G401.6 (cell line): ENCODE results near the gene PGAM5.

Experiments used
- FAIRE-seq: peaks from 2 replicates; lab custom pipeline; 2012; peaks lifted over from hg19 to GRCh38; lab: Jason Lieb, UNC

Gene PGAM5

DNA sequence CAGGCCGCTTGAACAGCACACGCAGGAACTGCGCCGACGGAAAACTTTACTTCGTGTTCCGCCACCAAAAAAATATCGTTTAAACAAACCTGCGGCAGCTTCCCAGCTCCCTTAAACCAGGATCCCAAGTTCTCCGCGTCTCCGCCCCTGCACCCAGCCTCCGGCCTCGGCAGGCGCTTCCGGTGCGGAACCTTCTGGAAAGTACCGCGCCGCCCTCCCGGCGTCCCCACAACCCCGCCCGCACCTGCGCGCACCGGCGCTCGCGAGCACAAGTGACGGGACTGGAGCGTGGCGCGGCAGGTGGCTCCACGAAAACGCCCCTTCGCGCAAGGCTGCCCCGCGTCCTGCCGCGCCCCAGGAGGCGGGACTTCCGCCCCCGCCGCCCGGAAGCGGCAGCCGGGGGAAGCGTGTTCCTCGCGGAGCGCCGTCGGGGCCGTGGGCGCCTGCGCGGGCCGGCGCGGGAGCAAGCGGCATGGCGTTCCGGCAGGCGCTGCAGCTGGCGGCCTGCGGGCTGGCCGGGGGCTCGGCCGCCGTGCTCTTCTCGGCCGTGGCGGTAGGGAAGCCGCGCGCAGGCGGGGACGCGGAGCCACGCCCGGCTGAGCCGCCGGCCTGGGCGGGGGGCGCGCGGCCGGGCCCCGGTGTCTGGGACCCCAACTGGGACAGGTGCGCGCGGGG, at the start of gene PGAM5:
Gene PGAM5, plus strand, starts transcription at position 438 of the 675 bp plus-strand sequence. Its CDS starts 35 bp downstream, at position 473.
- no peak for FAIRE-seq

DNA sequence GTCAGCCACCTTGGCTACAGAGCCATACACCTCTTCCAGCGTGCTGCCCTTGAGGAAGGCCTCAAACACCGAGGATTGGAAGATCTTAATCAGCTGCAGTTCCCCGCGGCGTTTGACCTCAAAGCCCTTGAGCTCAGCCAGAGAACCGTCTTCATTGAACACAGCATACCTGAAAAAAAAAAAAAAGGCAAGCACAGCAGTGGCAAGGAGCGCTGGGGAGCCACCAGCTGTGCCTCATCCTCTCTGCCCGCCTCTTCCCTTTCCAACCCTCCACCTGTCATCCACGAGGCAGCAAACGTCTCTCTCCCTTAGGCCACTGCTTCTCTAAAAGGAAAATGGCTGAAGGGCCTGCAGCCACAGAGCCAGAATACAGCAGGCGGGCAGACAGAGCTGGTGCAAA, 49.6 kb upstream of the PGAM5 start:
- no peak for FAIRE-seq

DNA sequence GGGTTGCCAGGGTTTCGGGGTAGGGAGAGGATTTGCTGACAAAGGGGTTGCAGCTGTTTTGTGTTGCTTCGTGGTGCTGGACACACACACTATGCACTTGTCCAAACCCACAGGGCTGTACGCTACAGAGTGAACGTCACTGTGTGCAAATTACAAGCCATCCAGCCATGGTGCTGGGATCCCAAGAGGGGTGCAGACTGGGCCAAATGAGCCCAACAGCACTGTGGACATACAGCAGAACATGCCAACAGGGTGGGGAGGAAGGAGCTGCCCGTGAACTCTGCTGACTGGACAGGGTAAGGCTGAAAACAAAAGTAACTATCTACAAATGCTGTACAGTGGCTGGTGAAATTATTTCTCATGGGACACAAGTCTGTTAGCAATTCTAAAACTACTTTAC, 48.7 kb upstream of the PGAM5 start:
- no peak for FAIRE-seq

DNA sequence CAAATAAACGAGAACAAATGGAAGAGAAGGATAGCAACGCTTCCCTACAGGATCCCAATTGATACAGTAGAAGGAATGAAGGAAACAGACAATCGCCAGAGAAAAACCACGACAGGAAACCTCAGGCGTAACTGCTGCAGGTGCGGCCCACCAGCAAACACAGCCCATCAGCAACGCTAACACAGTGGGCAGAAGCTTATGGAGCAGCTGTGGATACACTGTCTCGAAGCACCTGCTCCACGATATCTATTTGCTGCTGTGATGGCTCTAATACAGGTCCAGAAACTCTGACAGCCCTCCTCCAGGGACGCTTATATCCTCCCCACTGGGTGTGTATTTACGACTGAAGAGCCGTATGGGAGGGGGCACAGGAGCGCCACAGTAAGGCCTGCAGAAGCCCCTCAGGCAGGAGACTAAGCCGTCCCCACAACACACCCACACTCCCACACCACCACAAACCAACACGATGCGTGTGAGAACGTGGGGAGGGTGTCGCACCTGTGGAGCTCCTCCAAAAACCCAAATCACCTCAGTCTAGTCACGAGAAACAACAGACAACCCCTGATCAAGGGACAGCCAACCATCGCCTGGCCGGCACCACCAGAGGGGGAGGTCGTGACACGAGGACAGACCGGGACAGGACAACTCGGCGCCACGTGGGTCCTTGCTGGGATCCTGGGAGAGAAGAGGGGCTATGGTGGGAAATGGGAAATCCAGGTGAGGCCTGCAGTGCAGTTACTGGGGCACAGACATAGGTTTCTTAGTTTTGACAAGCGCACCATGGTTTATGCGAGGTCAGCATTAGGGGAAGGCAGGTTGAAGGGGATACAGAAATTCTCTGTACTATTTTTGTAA, 47.5 kb upstream of the PGAM5 start:
- no peak for FAIRE-seq

DNA sequence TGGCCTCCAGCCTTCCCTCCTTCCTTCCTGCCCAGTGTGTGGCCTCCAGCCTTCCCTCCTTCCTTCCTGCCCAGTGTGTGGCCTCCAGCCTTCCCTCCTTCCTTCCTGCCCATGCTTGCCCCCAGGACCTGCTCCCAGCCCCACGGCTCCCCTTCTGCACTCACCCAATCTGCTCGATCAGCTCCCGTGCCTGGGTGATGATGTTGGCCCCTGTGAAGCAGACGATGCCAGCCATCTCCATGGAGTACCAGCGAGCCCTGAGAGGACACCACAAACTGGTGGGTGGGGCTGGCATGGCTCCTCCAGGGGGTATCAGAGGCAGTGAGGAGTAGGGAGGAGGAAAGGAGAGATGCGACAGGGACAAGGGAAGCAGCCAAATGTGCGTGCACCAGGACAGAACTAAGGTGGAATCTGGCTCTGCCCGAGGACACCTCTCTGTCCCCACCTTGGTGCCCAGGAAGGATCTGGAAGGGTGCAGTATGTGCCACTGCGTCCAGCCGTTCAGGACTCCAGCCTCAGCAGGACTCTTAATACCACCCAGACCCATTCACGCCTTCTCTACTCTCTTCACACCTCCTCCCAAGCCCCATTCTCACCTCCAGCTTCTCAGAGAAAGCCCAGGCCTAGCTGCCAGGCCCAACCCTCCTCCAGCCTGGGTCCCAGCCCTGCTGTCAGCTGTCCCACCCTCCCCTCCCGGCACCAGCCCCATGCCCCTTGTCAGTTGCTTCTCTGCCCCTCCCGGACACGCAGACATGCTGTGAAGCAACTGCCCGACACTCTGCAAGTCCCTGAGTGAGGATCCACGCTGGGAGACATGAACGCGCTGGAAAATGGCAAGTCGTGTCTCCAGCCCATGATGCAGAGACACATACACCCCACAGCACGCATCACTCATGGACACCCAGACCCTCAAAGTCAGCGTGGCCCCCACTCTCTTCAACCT, 46.2 kb upstream of the PGAM5 start:
- no peak for FAIRE-seq

DNA sequence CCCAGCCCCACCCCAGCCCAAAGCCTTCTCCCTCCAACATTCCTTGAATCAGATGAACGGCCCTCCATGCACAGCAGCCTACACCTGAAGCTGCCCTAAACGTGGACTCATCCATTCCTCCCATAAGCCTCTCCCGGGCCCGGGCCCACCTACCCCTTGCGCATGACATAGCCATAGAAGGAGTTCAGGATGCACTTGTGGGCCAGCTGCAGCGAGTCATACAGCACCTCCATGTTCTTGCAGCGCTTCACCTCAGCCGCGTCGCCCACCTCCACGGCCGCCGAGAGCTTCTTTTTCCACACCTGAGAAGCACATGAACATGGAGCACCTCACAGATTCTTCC, 45.5 kb upstream of the PGAM5 start:
- FAIRE-seq = no peak

DNA sequence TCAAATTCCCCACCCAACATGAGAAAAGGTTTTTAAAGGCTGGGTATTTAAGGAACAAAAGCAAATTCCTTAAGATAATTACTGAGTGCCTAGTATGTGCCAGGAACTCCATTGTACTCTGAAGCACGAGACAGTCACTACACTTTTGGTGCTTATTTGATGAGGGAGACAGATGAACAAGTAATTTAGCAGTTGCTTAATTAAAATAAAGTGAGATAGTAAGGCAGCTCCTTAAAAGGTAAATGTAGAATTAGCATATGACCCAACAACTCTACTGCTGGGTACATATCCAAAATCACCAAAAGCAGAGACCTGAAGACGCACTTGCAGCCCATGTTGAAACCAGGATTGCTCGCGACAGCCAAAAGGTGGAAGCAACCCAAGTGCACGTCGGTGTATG, 44.8 kb upstream of the PGAM5 start:
- FAIRE-seq = no peak

DNA sequence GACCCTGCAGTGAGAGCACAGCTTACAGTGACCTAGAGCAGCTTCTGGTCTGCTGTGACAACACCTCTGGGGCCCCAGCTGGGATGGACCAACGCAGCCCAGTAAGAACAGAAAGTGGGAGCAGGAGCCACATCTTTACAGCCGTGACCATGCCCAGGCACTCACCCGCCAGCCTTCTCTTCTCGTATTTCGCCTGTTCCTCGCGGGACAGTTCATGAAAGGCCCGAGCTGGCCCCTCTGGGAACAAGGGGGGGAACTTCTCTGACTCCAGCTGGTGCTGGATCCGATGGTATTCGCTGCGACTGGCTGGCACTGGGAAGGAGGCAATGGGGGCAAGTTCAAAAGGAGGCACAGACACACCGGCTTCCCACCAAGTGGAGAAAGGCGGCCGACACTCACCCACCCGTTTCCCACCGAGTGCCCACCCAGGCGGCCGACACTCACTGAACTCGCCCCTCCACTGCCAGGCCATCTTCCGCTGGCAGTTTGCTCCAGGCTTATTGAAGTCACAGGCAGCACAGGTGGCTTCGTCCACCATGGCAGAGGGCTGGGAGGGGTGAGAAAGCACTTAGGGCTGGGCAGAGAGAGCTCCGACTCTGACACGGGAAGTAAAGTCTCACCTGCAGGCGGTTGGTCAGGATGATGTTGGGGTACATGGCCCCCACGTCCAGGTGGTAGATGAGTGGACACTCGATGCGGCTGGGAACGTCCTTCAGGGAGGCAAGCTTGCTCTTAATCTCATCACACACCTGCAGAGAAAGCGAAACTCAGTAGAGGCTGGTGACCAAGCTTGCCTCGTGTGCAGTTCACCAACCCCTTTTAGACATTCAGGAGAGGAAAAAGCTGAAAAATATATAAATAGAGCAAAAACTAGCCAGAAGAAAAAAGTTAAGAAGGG, 42.2 kb upstream of the PGAM5 start:
- no peak for FAIRE-seq

DNA sequence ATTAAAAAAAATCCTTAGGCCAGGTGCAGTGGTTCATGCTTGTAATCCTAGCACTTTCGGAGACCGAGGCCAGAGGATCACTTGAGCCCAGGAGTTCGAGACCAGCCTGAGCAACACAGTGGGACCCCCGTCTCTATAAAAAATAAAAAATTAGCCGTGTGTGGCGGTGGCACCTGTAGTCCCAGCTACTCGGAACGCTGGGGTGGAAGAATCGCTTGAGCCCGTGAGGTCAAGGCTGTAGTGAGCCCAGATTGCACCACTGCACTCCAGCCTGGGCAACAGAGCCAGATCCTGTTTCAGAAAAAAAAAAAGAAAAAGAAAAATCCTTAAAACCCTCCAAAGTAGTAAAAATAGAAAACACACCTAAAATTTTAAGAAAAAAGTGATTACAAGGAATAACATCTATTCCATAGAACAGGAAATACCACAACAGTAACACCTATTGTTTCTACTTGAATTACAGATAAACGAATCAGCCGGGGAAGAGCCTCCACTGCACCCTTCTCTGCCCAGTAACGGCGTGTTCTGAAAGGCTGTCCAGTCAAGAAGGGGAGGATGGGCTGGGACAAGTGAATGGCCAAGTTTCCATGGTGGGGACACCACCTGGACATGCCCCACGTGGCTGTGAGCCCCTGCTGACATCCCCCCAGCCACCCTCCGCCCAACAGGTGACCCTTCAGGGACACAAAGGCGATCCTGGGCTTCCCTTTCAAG, 41.3 kb upstream of the PGAM5 start:
- no peak for FAIRE-seq

DNA sequence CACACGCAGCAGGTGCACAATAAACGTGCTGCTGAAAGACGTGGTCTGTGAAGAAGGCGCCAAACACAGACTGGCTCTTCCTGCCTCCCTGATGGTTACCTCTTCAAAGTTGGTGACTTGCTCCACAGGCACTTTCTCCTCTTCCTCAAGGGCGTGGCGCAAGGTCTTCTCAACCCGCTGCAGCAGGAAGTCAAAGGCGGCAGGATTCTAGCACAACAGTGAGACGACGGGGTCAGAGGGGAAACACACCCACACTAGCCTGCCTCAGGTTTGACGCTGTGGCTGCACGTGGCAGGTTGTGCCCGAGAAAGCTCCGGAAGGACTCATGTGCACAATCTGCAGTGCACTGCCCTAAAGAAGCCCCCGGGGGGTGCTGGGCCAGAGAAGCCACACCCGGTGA, 38.5 kb upstream of the PGAM5 start:
- no peak for FAIRE-seq

DNA sequence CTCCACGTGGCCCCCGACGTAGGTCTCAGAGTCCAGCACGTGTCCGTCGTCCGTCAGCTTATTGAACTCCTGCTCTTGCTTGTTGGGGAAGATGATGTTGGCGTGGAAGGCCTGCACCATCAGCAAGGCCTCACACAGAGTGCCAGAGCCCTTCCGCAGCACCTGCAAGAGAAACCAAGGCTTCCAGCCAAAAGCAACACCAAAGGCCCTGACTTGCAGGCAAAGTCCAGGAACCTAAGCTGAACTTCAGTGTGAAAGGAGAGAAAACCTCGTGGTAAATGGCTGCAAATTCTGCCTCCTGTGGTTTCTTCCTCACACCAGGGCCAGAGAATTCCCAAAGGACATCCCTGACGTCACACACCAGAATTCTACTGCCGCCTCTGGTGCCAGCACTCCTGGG, 38.0 kb upstream of the PGAM5 start:
- FAIRE-seq = no peak

DNA sequence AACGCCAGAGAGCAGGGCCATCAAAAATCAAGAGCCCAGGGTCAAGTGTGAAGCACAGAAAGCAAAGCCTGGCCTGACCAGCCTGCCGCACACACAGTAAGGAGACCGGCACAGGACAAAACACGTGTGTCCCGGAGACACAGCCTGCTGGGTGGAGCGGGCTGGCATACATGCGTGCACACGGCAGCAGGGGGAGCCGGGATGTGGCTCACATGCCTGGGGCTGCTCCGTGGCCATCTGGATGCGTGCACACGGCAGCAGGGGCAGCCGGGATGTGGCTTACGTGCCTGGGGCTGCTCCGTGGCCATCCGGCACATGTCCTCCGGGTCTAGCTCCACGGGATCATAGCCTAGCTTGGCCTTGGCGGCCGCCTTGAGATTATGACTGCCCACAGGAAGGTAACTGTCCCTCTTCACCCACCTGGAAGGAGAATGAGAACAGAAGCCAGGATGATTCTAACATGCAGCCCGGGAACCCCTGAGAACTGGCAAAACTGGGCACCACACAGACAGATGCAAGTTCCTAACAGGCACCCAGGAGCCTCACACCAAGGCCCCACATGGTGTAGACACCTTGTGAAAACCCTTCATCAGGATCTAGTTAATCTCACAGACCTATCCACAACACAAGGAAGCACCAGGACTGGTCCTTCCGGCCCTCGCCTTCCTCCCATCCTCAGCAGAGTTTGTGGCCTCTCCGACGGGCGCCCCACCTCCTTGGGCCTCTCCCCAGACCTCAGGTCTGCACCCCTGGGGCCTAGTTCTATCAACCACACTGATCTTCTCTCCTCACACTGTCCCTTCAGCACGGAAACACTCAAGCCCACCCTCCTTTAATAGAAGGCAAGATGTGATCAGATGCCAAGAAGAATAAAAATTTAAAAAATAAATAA, 37.1 kb upstream of the PGAM5 start:
- no peak for FAIRE-seq

DNA sequence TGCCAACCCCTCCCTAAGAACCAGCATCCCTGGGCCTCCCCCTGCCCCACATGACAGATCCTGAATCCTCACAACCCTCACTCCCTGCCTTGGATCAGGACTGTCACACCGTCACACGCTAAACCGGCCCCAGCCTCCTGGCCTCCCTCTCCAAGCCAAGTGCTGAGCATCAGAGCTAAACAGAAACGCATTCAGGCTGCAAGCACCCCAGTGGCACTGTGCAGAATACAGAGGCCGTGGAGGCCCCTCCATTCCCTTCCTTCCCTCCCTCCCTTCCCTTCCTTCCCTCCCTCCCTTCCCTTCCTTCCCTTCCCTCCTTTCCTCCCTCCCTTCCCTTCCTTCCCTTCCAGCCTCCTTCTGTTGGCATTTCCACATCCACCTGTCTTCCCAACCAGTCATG, 36.1 kb upstream of the PGAM5 start:
- FAIRE-seq = no peak

DNA sequence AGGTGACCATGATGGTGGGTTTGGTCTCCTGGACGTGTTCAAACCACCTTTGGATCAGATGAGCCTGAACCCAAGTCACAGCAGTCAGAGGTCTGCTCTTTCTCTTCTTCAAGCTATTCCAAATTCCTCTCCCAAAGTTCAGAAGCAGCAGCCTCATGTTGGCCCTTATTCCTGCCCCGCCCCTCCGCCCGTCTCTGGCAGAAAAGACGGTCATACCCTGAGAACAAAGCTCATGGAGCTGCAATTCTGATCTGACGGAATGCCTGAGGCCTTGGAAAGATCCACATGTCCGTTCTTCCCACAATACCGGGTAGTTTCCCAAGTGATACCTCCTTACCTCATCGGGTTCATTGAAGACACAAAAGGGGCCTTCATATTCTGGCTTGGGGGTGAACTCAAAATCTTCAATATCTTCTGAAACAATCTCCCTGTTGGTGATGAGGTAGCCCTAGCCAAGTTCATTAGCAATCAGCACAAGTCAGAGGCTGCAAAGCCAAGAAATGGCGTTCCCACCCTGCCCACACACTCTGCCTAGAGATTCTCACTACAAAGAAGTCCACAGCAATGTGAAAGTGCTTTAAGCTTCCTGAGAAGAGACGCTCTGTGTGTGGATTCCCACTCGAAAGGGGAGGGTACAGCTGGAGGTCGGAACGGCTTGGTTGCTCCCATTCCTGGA, 34.7 kb upstream of the PGAM5 start:
- no peak for FAIRE-seq

DNA sequence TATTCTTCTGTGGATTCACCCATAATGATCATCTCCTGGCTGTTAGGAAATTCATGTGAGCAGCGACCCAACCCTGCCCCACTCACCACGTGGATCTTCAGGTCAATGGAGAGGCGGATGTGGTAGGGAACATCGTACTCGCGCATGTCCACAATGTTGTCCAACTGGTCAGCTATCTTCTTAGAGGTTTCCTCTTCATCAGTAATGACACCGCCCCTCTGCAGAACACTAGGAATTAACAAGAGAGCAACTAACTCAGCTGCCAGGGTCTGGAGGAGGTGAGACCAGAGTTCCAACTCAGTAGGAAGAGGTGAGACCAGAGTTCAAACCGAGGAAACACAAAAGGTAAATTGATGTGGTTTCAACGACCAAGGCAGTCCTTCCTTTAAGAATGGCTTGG, 33.1 kb upstream of the PGAM5 start:
- no peak for FAIRE-seq

DNA sequence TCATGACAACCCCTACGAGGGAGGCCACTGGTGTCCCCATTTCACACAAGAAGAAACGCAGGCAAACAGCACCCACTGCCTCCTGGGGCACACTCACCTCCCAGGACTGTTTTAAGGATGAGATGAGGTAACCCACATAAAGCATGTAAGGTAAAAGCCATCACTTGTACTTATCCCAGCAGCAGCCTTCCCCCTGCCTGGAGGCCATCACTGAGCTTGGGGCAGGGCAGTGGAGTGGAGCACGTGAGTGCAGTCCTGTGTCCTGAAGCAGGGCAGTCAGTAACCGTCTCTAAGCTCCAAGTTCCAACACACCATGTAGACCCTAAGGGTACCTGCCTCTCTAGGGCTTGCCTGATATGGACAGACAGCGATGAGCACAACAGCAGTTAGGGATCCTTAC, 25.2 kb upstream of the PGAM5 start:
- no peak for FAIRE-seq

DNA sequence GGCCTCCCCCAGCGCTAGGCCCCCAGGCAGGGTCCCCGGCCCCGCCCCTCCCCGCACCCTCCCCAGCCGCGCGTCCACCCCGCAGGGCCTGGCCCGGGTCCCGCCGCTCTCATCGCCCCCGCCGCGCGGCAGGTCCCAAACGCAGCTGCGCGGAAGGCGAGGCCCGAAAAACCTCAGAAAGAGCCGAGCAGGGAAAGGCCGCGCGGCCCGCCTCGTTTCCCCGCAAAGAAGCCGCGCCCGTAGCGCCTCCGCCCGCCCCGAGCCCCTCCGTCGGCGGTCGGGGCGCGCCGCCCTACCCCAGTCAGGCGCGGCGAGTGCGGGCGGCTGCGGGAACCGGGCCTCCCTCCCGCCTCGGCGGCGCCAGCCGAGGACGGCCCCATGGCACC, 23.8 kb upstream of the PGAM5 start:
- no peak for FAIRE-seq

DNA sequence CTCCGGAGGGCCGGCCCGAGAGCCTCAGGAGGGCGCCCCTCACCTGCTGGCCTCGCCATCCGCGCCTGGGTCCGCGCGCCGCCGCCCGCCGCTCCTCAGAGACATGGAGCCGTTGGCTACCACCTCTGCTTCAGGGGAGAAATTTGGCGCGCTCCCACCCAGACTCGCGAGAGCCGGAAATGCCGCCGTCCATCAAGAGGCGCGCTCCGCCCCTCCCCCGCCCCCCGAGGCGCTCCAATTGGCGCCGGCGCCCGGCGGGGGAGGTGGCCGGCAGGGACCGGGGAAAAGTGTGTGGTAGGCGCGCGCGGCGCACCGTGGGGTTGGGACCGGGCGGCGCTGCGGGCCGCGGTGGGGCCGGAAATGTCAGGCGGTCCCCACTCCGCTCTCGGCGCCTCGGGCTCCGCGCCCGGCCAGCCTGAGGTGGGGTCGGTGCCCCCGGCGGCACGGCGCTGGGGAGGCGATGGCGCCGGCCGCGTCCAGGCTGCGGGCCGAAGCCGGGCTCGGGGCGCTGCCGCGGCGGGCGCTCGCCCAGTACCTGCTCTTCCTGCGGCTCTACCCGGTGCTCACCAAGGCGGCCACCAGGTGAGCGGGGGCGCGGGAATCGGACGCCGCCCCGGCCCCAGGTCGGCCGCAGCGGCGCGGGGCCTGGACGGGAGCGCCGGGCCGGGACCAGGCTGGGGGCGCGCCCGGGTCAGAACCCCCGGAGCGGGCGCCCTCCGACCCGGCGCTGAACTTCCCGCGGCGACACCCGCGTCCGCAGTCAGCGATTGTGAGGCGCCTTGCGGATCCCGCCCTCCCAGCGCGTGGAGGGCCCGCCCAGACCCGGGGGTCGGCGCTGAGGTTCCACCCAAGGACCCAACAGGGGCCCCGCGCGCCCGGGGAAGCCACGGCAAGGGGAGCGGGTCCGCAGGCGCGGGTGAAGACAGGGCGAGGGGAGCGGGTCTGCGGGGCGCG, 23.2 kb upstream of the PGAM5 start, which contains the start of the genes POLE and PXMP2:
Gene POLE, minus strand, starts transcription at position 132 of the 954 bp plus-strand sequence. Its CDS starts 27 bp downstream, at position 105.
Gene PXMP2, plus strand, starts transcription at position 377 of the 954 bp plus-strand sequence. Its CDS starts 84 bp downstream, at position 461.
- no peak for FAIRE-seq
